Islet of Langerhans (tissue), 1 donor: ENCODE measurements around the gene TNIK.
A peak's percentile ranks its signal among the peaks of the same experiment; 100 is the strongest.
"Not testable (repeated sequence)": the region's sequence is repeated elsewhere in the genome, so short reads cannot be mapped to it uniquely, and the experiment has no call there.

Source experiments
- FAIRE-seq: peaks from one replicate; lab custom pipeline; 2011; peaks lifted over from hg19 to GRCh38; lab: Jason Lieb, UNC

TNIK gene

DNA sequence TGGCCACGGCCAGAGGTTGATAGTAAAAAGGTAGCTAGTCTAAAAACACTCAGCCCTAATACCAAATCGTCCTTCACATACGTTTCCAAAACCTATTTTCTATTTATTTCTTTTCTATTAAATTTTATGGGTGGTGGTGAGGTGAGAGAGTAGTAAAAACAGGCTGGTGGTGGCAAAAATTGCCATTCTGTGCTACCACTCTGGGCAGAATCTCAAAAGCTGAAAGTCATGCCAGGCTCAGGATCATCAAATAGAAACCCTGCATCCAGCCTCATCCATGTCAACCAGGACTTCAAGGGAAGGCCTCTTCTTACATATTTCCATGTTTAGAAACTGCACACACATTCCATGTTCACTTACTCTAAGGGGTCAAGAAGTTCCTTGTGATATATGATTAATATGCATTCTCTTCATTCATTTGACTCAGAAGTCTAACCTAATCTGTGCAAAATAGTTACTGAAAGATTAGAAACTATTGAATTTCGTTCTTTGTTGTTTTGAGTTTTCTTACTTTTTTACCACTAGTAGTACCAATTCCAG lies 153.1 kb downstream of the TNIK start:
- FAIRE-seq, result no peak

DNA sequence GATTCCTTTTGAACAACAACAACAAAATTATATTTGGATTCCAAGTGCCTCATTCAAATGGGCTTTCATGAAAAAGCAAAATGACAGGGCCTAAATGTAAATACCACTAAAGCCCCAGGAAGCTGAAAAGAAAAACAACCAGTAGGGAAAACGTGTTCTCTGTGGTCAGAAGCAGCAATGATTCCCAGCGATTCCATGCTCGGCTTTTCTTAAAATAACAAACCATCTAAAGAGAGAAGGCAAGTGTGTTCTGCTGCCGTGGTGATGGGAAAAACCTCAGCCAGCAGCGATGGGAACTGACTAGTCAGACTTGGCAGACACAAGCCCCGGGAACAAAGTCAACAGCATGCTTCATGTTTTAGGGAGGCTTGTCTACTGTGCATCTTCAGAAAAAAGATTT lies 153.6 kb downstream of the TNIK start:
- peak; percentile 73 for FAIRE-seq

DNA sequence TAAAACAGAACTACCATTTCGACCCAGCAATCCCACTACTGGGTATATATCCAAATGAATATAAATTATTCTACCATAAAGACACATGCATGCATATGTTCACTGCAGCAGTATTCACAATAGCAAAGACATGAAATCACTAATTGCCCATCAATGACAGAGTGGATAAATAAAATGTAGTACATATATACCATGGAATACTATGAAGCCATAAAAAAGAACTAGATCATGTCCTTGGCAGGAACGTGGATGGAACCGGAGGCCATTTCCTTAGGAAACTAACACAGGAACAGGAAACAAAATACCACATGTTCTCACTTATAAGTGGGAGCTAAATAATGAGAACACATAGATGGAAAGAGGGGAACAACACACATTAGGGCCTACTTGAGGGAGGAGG lies 154.4 kb downstream of the TNIK start:
- FAIRE-seq, result not testable (repeated sequence)

DNA sequence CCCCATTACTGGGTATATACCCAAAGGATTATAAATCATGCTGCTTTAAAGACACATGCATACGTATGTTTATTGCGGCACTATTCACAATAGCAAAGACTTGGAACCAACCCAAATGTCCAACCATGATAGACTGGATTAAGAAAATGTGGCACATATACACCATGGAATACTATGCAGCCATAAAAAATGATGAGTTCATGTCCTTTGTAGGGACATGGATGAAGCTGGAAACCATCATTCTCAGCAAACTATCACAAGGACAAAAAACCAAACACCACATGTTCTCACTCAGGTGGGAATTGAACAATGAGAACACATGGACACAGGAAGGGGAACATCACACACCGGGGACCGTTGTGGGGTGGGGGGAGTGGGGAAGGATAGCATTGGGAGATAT lies 155.7 kb downstream of the TNIK start:
- FAIRE-seq, result not testable (repeated sequence)

DNA sequence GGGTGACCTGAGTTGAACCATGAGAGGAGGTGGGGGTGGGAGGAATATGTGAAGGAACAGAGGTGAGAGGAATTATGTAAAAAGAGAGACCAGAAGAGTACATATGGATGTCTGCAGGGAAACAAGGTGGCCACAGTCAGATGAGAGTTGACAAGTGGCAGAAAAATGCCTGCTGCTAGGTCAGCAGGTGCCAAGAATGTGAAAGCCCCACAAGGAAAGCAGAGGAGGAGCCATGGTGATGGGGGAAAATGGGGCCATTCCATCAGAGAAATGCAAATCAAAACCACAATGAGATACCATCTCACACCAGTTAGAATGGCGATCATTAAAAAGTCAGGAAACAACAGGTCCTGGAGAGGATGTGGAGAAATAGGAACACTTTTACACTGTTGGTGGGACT lies 156.2 kb downstream of the TNIK start:
- not testable (repeated sequence) for FAIRE-seq

DNA sequence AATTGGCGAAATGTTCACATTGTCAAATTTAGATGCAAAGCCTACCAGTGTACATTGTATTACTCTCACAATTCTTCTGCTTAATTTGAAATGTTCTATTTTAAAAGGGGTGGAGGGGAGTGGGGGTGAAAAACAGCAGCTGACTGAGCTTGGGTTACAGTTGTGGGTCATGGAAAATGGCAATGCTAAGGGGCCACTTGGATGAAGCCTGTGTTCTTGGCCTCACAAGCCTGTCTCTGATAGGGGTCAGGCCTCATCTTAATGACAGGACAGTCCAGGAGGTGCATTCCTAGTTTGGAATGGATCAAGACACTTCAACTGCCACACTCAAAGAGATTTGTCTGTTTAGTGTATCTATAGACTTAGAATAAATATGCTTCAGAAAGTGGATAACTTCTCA lies 158.2 kb downstream of the TNIK start:
- no peak for FAIRE-seq

DNA sequence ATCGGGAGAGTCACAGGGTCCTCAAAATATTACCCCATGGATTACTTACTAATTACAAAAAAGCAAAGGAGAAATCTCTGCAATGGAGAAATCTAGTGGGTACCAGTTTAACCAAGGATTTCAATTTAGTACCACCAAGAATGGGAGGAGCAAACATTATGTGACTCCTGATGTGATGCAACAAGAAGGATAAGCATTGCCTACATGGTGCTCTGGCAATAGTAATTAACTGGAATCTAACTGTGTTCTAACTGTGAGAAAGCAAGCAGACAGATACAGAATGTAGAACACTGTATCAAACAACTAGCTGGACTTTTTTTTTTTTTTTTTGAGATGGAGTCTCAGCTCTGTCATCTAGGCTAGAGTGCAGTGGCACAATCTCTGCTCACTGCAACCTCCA lies 159.2 kb downstream of the TNIK start:
- no peak for FAIRE-seq

DNA sequence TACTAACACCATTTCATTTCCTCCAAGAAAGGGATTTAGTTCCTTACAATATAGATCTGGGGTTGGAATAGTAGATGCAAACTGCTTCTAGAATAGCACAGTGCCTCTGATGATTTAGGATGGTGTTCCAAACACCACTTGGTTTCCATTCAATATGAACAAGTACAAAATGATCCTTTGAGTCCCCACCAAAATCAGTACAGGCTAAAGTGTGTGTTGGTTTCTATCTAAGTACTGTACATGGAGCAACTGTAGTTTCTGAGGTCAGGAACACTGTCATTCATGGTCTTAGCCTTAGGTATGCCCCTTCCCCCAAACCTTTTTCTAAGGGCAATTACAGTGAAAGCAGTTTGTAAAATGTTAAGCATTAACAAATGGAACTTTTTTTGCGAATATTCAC lies 162.3 kb downstream of the TNIK start:
- no peak for FAIRE-seq

DNA sequence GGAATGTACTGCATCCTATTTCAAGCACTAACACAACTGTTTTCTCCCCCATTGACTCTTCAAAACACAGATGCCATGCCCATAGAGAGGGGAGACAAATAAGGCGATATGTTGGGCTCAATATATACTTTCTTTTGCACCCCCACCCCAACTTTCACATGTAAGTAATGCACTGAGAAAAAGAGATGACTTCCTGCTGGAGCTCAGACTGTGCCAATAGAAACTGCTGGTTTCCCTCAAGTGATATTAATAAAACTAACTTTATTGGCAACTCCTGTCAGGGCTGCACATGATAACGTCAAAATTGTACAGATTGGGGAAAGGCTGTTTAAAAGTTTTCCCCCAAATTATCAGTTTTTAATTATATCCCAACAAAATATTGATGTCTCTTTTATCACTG lies 163.0 kb downstream of the TNIK start:
- no peak for FAIRE-seq

DNA sequence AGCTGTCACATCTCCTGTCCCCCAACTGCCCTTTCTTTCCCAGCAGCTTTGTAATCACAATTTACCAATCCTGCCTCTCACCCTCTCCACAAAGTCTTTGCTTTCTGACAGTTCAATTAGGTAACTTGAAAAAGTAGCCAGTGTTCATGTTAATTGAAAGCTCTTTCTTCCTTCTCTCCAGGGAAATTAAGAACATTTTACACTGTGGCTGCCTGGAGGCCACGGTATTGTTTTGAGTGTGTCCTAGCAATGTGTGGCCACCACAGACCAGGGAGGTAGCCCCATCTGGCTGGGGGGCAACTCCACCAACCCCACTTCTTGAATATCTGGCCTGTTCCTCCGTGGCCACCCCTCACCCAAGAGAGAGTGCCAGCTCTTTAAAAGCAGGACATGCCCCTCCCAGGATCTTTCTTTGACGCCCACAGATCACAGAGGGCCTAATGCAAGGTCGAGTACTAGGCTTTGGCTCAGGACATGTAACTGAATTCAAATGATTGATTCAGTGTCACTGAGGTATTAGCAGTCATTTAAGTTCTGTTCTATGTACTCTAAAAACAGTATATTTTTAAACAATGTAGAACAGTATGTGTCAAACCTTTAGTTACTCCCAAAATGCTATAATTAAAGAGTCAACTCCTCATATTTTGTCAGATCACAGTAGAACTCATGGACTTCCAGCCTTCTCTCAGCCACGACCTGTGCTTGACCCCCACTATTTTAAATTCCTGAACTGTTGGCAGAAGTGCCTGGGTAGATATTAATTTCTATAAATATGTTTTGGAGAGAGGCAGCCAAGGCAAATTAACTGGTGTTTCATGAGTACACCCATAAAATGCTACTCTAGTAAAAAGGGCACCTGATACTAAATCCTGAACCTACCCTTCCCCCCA lies 164.5 kb downstream of the TNIK start:
- FAIRE-seq, result no peak

DNA sequence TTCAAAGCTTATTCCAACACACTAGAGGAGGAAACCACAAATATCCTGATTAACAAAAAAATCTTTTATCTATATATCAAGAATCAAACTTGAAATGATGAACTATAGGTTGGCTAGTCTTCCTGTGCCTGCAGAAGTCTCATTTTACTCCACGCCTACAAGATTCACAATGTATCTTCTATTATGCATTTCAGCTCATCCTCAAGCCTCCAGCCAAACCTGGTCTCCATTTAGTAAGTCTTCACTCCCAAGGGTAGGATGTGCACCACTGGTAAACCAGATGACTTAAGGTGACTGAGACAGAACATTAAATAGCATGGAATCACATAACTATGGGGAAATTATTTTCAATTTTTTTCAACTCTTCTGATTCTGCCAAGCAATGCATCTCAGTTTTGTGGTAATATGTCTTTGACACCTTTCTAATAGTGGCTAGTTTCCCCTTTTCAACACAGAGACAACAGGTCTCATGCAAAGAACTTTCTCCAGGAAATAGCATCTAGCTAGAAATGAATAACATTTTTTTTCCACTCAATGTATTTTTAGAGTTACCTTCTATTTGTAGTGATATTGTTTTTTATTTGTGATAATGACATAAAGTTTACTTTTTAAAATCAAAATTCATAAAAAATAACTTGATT lies 166.9 kb downstream of the TNIK start:
- no peak for FAIRE-seq

DNA sequence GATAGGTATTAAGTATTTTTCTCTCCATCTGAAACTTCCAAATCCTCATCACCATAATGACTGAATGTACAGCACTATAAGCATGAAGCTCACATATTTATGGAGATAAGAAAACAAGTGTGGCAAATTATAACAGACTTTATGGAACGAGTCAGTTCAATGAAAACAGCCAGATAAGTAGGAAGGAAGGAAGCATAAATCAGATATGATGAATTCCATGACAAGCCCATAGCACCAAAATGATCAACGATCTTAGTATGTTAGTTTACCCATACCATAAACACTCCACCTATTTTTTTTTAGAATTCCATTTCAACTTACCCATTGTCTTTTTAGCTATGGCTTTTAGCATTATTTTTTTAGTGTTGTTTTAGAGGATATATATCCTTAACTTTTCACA lies 169.5 kb downstream of the TNIK start:
- FAIRE-seq, result no peak

DNA sequence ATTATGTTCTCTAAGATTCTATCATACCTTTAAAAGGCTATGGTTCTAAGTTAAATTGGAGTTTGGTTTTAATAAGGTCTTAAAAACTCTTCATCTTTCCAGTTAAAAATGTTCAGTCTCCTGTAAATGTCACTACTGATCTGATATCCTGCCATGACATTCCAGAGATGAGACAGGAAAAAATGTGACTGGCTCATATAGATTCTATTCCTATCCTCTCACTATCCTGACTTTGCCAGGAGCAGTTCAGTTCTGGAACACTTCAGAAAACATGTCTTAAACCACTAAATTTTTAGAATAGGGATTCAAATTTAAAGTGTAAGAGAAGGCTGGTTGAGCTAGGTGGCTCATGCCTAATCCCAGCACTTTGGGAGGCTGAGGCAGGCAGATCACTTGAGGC lies 170.9 kb downstream of the TNIK start:
- FAIRE-seq, result no peak

DNA sequence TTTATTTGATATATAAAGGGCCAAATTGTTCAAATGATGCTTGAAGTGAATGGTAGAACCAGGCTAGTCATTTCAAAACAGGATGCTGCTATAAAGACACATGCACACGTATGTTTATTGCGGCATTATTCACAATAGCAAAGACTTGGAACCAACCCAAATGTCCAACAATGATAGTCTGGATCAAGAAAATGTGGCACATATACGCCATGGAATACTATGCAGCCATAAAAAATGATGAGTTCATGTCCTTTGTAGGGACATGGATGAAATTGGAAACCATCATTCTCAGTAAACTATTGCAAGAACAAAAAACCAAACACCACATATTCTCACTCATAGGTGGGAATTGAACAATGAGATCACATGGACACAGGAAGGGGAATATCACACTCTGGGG lies 172.4 kb downstream of the TNIK start:
- FAIRE-seq, result not testable (repeated sequence)

DNA sequence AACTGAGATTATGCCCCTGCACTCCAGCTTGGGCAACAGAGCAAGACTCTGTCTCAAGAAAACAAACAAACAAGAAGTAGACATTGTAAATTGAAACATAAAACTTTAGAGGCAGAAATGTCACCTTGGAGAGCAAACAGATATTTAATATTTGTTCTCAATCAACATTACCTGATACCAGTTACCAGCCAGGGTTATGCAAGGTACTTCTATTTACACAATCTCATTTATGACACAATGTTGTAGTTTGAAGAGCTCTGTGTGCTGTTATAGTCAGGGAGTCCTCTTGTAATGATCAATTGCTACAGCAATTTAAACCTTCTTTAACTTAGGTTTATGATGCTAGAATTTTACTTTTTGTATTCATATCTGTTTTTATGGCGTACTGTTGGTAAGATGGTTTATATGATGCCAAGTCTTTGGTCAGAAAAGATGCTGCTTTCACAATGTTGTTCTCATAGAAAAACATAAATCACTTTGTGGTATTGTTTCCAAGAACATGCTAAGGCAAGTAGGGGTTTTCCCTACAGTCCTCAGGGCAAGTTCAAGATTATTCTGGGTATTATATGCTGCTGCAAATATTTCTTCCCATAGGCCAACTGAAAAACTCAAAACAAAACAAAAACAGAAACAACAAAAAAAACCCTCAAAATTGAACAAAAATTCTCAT lies 173.5 kb downstream of the TNIK start:
- FAIRE-seq, result peak; percentile 97

DNA sequence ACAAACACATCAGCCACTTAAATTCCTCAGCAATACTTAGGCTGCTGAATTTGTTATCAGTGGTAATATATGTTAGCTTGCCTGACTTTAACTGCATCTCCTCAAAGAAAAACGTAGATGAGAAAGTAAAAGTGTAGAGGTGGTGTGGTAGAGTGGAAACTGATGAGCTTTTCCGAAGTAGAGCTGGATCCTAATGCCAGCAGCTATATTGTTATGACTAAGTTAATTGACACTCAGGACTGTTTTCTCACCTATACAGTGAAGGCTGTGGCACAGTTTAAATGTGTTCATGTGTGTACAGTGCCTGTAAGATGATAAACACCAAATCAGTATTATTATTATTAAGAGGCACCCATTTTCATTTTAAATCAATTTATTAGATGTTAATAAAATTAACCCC lies 174.9 kb downstream of the TNIK start:
- no peak for FAIRE-seq

DNA sequence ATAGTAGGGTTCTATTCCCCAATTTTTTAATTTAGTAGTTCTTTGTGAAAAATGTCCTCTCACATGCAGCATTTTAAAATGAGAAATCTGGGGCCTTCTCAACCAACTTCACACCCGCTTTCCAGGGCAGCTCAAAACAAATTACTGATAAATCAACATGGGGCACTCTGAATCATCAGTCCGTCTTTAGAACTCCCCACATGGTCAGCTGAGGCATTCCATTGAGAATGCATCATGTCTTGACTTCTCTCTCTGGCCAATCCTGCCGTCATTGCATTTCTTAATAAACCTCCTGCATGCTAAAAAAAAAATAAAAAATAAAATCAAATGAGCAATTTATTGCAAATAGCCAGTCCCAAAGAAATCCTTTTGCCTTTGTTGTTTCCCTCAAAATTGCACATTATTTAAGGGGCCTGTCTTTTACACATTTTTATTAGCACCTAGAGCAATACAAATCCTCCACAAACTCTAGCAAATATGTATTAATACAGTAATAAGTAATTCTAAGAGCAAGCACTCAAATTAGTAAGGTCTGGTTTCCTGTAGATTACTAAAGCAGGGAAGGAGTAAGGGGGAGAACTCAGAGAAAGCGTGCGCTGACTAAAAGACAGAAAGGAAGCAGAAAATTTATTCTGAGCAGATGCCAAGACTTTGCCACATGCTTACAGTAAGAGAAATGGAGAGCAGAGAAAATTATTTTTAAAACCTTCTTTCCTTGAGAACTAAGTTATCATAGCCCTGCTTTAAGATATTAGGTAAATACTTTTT lies 175.7 kb downstream of the TNIK start:
- FAIRE-seq, result peak; percentile 55

DNA sequence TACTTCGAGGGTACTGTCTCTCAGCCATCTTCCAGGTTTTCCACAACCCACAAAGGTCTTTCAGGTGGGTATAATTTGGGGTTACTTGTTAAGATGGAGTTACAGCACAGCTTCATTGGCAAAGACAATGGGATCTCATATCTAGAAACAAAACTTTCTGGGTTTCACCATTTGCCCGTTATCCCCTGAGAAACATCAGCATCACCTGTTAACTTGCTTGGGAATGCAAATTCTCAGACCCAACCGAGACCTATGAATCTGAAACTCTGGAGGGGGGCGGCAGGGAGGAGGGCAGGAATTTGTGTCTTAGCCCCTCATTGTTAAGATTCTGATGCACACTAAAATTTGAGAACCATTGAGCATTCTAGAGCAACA lies 176.4 kb downstream of the TNIK start:
- no peak for FAIRE-seq

DNA sequence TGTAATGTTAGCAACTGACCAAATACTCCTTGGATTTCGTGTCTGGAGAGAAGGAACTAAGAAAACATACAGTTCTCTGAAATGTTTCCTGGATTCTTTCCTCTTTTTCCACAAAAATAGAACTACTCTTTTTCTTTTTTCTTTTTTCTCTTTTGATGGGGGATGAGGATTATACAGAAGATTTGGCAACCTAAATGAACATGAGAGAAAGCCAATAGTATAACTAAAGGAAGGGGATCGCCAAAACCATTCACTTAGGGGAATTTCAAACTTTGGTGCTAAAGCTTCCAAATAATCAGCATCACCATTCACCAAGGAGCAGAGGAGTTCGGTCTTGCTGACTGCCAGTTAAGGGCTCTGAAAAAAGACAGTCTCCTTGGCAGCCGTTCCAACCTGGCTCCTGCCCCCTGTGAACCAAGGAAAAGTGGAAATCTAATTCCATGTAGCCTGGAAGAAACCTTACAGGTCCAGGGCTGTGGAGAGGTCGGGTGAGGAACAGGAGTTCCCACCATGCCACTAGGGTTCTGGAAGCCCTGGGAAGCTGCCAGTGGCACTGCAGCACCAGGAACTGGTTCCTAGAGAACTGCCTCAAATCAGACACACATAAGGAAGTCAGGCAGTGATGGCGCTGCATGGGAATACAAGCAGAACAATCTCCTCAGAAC lies 176.9 kb downstream of the TNIK start:
- no peak for FAIRE-seq

DNA sequence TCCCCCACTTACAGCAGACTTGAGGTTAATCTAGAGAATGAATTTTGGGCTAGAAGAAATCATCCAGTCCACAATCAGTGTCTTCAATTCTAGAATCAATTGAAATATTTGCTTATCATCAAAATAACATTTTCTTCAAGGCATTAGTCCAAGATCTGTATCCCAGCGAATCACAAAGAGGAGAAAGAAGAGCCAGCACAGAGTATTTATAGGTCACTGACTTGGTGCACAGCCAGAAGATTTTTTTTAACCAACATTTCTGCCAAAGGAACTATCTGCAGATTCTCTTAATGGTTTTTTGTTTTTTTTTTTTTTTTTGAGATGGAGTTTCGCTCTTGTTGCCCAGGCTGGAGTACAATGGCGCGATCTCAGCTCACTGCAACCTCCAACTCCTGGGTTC lies 178.2 kb downstream of the TNIK start:
- FAIRE-seq, result peak; percentile 27

DNA sequence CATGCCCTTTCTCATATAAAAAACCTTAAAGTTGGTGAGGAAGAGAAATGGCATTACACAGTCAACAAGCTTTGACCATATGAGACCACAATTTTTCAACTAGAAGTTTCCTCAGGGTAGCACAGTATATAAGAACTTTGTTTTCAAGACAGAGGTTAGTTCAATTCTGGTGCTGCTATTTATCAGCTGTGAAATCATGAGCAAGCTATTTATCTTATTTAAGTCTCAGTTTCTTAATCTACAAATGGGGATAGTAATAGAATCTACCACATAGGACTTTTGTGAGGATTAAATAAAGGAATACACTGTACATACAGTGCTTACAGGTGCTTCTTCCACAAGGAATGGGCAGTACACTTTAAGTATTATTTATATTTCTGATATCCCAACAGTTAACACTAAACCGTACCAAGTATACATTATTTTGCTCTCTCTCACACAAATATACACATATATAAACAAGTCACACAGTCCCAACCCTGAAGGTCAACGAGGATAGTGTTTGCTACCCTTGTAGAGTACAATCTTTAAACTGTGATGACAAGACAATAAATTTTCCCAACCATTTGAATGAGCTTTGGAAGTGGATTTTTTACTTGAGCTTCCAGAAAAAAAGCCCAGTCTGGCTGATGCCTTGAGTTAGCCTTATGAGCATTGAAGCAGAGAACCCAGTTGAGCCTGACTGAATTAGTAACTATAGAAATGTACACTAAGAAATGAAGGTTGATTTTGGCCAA lies 178.8 kb downstream of the TNIK start:
- FAIRE-seq, result peak; percentile 41
